GM19395 (cell line): ENCODE data around the gene MTM1.

Experiments used
- ATAC-seq: cut with Tn5 transposase; IDR thresholded peaks from one replicate; pipeline ENCODE4 v1.9.1; 2021; ENCODE audit warnings: mild to moderate bottlenecking, moderate library complexity; ENCODE audit not compliant: unreplicated experiment

The MTM1 gene

GRCh38 chrX:150548251-150548650 lies 20.2 kb upstream of the MTM1 start:
- ATAC-seq: no peak

GRCh38 chrX:150548684-150549083 lies 19.7 kb upstream of the MTM1 start:
- no peak for ATAC-seq

DNA sequence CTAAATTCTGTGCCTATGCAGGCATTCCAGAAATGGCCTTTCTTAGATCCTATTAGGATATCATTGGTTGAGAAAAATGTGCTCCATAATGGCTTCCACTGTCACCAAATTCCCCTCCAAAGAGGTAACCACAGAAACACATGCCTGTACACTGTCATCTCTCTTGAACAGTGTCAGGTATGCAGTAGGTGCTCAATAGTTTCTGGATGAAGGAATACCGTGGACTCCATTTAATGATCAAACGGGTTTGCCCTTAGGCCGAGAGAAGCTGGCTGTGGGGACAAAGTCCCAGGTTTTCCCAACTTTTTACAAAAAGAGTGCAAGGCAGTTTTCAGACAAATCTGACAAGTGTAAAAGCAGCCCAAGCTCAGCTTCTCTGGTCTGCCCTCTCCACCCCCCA lies 16.5 kb upstream of the MTM1 start:
- no peak for ATAC-seq

DNA sequence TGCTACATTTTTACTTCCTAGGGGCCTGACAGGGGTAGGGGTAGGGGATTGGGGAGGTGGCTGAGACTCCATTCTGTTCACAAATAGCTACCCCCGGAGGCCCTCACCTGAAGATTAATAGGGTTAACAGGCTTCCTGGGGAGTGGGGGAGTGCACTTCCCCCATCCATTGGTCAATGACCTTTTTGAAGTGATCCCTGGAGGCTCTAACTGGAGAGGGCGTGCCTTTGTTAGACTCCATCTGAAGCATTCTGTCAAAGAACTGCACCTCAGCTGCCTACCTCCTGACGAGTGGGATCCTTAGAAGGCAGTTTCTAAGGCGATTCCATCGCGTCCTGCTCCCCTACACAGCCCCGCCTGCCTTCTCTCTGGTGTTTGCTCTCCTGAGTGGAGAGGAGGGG lies 10.0 kb upstream of the MTM1 start:
- ATAC-seq: no peak

GRCh38 chrX:150564838-150565237 lies 3.6 kb upstream of the MTM1 start:
- ATAC-seq: no peak

DNA sequence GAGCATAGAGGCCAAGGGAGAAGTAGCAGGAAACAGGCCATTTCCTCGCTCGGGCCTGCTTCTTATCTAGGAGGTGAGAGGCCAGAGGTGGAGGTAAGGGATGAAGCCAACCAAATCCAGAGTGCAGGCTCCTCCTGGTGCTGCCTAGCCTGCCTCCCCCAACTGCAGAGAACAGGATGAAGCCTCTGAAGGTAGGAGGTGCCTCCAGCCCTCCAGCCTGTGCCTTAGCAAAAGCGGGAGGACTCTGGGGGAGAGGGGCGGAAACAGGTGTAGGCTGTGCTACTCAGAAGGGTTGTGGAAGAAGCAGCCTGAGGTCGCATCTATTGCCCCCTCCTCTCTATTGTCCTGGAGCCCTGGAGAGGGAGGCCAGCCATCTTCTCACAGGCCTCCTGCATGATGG lies 2.9 kb upstream of the MTM1 start:
- no peak for ATAC-seq

DNA sequence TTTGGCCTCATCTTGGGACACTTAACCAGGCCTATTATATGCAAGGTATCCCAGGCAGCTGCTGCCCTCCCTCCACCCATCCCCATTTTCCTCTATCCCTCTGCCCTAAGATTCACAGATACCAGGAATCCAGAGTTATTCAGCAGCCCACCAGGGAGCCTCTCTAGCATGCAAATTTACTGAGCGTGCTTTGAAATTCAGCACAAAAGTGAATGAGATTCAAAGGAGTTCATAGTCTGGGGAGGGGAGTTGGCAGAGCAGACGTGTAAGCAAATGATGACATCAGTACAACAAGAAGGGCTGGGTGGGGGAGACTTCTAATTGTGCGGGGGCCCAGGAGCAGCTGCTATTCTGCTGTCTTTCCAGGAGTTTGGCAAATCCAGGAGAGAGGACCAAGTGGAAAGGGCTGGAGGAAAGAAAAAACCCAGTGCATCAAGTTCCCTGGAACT lies 1.7 kb upstream of the MTM1 start:
- no peak for ATAC-seq

GRCh38 chrX:150567645-150568319 lies 639 bp upstream of the MTM1 start:
- ATAC-seq: no peak

DNA sequence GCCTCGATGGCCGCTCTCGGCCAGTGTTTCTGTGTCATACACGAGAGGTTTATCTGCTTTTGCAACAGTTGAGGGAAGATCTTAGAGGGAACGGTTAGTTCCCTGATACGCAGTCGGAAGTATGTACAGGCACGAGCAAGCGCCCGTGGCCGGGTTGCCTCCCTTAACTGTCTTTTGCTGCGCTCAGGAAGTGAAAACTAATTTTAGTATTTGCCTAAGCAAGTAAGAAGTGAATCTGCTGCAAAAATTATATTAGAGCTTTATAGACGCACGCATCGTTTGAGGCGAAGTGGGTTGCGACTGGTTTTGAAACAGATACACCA lies 695 bp downstream of the MTM1 start:
- ATAC-seq: peak; percentile 31

GRCh38 chrX:150570512-150570911 lies 2.1 kb downstream of the MTM1 start:
- no peak for ATAC-seq

GRCh38 chrX:150572206-150572605 lies 3.8 kb downstream of the MTM1 start:
- no peak for ATAC-seq

GRCh38 chrX:150573106-150573505 lies 4.7 kb downstream of the MTM1 start:
- no peak for ATAC-seq

- ATAC-seq: peak; percentile 58
These were observed 5.3 kb downstream of the MTM1 start for GRCh38 chrX:150573702-150574101.

DNA sequence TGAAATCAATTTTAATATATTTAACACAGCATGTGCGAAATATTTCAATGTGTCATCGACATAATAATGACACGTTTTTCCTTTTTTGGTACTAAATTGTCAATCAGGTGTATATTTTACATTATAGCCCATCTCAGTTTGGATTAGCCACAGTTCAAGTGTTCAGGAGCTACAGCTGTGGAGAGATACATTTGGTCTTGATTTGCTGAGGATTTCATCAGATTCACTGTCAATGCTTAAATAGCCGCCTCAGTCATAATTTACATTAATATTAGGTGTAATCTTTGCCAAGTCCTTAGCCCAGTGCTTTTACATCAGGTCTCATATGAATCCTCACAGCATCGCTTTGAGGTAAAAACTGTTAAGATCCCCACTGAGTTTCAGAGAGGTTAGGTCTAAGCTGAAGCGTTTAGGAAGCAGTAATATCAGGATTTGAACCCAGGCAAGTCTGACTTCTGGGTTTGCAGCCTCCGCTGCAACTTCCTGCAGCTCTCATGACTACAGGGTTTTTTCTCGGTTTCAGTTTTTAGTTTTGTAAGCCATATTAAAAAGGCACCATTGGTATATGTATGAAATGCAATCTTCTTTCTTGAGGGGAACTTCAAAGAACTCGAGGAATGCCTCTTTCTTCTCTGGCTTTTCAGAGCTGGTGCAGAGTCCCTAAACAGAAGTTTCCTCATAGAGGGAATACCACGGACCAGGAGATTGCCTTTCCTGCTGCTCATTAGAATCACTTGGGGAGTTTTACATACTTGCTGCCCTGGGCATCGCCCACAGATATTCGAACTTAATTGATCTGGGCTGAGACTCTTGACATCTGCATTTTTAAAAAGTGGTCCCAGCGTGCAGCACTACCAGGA lies 6.4 kb downstream of the MTM1 start:
- ATAC-seq: peak; percentile 51

GRCh38 chrX:150575419-150575814 lies 7.0 kb downstream of the MTM1 start:
- no peak for ATAC-seq

- ATAC-seq: no peak
These were observed 8.8 kb downstream of the MTM1 start for GRCh38 chrX:150577174-150577573.

GRCh38 chrX:150581093-150581775 lies 12.8 kb downstream of the MTM1 start:
- ATAC-seq: no peak

DNA sequence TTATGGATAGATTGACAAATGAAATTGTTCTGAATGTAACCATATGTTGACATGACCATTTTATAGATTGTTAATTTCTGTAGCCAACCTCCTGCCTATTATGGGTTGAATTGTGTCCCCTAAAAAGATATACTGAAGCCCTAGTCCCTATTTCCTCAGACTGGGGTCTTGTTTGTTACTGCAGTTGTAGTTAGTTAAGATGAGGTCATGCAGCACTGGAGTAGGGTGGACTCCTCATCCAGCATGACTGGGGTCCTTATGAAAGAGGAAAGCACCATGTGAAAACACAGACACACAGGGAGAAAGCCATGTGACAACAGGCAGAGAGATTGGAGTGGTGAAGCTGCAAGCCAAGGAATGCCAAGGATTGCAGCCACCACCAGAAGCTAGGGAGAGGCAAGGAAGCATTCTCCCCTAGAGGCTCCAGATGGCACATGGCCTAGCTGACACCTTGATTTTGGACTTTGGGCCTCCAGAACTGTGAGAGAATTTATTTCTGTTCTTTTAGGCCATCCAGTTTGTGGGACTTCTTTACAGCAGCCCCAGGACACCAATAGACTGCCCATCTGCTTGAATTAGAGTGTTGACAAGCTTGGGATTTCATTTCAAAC lies 14.0 kb downstream of the MTM1 start:
- no peak for ATAC-seq

DNA sequence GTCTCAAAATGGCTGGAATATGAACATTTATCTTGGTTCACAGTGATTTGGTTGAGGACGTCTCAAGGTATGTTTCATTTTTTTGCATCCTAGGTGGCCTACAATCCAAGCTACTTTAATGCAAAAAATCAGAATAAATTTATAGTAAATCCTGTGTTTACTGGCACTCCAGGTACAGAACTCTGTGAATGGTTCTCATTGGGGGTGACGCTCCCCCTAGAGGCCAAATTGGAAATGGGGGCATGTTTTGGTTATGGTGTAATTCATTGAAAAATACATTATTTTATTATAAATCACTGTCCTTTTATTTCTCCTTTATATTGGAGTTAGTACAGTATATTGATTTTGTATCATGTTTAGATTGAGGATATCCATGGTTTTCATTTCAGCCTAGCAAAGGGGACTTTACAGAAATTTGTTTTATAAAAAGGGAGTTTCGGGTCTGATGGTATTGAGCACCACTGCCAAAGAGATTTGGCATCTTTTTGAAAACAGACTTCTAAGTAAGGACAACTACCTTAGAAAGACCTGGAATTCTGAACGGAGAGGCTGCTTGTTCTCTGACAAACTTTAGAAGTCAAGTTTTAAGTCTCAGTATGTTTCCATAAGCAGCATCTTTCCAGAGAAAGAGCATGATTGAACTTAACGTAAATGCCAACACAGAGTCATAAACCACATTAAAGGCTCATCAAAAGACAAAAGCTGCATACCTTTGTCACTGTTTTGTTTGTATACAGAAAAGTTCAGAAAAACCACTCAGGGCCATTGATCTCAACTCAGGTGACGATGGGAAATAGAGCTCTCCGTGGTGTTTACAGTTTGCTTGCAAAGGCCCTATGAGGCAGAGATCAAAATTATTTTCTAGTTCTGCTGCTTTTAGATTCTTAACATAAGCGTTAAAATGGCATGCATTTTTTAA lies 19.4 kb downstream of the MTM1 start:
- no peak for ATAC-seq

- no peak for ATAC-seq
These were observed 26.2 kb downstream of the MTM1 start for GRCh38 chrX:150594584-150594983.
